ENCODE results near the gene CTRB2.

DNA sequence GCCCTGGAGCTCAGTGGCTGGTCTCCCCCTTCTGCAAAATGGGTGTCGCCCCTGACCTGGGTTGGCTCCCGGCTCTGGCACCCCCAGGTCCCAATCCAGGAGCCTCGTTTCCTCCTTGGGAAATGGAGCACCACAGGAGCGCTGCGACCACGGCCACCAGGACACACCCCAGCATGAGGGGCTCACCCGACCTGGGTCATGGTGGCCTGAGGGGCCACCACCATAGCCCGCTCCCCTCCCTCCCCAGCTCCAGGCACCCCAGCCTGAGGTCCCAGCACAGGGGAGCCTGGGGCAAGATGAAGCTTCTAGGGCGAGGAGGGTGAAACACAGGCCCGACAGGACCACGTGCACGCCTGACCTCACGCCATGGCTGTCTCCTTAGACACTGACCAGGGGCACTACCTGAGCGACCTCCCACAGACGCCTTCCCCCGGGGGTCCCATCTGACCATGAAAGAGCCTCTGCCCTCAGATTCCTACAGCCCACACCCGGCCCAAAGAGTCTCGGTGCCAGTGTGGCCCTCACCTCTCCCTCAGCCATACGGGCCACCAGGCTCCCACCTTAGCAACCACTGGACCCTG is 32.7 kb upstream of the CTRB2 start:
- TF ChIP-seq, protein P1, sequence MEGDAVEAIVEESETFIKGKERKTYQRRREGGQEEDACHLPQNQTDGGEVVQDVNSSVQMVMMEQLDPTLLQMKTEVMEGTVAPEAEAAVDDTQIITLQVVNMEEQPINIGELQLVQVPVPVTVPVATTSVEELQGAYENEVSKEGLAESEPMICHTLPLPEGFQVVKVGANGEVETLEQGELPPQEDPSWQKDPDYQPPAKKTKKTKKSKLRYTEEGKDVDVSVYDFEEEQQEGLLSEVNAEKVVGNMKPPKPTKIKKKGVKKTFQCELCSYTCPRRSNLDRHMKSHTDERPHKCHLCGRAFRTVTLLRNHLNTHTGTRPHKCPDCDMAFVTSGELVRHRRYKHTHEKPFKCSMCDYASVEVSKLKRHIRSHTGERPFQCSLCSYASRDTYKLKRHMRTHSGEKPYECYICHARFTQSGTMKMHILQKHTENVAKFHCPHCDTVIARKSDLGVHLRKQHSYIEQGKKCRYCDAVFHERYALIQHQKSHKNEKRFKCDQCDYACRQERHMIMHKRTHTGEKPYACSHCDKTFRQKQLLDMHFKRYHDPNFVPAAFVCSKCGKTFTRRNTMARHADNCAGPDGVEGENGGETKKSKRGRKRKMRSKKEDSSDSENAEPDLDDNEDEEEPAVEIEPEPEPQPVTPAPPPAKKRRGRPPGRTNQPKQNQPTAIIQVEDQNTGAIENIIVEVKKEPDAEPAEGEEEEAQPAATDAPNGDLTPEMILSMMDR (IDR thresholded peaks at IDR 0.05): no peak
- no peak for TF ChIP-seq POLR2A (IDR thresholded peaks at IDR 0.05)
